ENCODE data around the gene NACC2.
"Not testable (repeated sequence)": the region's sequence is repeated elsewhere in the genome, so short reads cannot be mapped to it uniquely, and the experiment has no call there.

NACC2 gene

DNA sequence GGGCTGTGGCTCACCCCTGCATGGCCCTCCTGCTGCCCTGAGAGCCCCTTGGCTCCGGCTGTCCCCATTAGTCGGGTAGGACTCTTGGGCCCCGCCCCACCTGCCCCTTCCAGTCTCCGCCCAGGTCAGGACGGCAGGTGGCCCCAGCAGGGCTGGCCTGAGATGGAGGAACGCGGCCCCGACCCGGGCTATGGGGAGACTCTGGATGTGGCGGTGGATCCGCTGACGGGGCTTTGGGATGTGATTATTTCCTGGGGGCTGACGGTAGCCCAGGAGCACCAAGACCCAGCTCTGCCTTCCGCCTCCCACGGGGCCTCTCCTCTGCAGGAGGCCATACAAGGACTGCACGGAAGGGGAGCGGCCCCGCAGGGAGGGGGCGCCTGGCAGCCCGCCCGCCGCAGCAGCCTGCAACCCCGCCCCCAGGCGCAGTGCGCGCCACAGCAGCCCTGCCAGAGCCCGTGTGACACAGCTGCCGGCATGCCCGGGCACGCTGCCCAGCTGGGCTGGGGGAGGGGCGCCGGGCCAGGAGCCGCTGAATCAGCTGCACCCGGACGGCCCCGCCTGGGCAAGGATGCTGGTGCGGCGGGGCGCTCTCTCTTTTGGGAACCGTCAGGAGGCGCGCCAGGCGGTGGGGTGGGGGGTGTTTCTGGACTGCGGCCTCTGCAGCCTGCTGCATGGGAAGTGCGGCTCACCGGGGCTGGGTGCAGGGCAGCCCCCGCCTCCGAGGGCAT, 14.4 kb upstream of the NACC2 start:
- peak; percentile 43 for DNase-seq

DNA sequence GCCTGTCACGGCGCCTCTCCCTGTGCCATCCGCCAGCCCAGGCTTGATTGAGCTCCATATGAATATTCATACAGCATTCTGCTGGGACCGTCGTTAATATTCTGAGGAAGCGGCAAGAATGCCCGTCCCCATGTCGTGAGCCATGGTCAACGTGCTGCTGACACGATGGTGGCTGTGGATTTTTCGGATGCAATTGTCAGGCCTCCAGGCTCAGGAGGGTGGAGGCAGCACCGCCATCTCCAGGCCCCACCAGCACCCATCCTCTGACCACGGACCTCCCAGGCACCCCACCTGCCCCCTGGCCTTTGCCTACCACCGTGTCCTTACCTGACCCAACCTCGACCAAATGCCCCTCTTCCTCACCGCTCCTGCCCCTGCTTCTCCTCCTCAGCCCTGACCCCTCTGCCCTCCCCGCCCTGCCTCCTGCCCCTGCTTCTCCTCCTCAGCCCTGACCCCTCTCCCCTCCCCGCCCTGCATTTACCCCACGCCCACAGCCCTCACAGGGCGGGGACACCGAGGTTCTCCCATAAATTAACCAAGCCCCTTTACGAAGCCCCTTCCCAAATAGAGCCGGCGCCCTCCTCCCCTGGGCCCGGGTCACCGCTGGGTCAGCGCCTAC, 13.7 kb upstream of the NACC2 start:
- DNase-seq = no peak

- DNase-seq = peak; percentile 49
Observed at GRCh38 chr9:136107953-136108647, 13.0 kb upstream of the NACC2 start.

GRCh38 chr9:136107155-136107952, 12.3 kb upstream of the NACC2 start:
- DNase-seq = no peak

DNA sequence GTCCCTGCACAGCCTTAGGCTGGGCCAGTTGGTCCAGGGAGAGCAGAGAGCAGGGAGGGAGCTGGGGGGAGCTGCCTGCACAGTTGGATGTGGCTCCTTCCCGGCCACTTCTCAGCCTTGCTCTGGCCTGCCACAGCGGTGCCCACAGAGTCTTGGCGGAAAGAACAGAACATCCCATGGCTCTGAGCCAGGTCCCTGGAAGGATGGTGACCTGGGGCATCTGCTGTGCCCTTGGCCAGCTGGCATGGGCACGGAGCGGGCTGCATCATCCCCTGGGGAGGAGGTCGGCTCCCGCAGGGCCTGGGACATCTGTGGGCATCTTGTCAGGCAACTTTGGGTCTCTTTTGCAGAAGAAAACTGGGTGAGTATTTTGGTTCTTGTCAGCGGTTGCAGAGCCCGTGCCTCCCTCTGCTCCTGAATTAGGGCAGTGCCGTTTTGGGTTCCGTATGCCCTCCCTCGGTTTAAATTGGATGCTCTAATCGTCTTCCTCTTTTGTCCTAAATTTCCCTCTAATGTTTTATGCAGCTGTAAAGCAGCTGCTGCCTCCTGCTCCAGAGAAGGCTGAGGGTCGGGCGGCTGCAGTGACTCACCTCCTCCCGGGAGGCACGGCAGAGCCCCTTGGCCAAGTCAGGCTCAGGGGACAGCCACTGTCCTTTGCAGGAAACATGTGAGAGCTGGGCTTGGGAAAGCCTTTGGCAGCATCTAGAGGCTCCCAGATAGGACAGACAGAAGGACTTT, 10.5 kb upstream of the NACC2 start:
- no peak for DNase-seq

DNA sequence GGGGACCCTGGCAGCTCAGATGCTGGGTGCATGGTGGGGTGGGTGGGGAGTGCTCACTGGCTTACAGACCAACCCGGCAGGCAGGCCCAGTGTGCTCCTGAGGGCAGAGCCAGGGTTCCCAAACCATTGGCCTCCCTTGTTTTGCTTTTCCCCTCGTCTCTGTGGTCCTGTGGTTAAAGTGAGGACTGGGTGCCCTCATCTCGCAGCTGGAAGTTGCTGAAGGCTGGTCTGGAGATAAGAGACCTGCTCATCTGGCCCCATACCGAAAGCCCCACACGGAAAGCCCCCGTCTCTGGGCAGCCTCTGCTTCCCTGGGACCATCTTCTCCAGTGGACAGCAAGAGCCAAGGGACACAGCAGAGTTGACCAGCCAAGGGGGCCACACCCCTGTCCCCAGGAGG, 9.8 kb upstream of the NACC2 start:
- no peak for DNase-seq

- no peak for DNase-seq
Observed at GRCh38 chr9:136104488-136104800, 9.4 kb upstream of the NACC2 start.

- peak; percentile 40 for DNase-seq
Observed at GRCh38 chr9:136103651-136104487, 8.8 kb upstream of the NACC2 start.

DNA sequence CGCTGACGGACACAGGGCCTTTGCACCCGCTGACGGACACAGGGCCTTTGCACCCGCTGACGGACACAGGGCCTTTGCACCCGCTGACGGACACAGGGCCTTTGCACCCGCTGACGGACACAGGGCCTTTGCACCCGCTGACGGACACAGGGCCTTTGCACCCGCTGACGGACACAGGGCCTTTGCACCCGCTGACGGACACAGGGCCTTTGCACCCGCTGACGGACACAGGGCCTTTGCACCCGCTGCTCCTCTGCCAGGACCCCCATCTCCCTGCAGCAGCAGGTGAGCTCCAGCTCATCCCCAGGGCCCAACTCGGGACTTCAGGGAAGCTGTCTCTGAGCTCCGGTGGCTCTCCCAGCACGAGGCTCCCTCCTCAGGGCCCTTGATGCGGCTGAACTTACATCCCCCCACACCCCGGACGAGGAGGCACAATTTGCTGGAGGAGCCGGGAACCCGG, 6.6 kb upstream of the NACC2 start:
- DNase-seq = not testable (repeated sequence)

DNA sequence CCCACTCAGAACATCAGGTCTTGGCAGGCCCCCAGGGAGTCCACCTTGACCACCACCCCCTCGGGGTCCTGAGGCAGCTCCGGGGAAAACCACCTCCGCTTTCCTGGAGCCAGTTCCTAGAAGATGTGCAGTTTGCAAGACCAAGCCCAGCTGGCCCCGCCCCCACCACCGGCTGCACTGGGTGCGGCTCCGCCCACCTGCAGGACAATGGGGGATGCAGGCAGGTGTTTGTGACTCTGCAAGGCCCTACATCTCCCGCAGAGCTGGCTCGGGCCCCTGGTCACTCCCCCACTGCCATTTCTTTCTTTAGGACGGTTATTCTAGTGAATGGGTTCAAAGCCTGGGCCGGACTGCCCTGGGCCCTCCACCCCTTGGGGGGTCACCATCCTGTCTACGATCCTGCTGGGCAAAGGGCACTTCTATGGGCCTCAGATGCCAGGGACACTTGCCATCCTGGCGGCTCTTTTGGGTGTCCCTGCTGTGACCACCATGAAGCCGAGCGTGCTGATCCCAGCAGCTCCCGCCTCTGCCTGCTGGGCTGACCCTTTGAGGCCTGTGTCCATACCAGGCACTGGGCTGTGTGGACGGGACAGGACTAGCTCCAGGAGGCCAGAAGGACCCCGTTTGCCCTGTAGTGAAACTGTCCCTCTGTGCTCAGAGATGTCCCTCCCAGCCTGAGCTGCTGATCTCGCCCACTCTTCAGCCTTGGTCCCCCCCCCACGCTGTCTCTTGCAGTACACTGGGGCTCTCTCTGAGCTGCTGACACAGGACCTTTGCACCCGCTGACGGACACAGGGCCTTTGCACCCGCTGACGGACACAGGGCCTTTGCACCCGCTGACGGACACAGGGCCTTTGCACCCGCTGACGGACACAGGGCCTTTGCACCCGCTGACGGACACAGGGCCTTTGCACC, 5.9 kb upstream of the NACC2 start:
- DNase-seq = peak; percentile 2

DNA sequence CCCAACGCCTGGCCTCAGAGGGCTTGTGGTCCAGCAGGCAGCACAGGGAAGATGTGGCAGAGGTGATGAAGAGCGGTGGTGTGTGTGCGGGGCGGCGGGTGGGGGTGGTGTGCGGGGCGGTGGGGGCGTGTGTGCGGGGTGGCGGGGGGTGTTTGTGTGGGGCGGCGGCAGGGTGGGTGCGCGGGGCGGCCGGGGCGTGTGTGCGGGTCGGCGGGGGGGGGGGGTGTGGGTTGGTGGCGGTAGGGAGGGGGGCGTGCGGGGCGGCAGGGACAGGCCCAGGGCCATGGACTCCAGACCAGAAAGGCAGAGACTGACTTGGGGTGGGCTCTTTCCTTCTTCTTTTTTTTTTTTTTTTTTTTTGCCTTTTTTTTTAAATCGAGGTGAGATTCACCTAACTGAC, 4.5 kb upstream of the NACC2 start:
- DNase-seq = no peak

DNA sequence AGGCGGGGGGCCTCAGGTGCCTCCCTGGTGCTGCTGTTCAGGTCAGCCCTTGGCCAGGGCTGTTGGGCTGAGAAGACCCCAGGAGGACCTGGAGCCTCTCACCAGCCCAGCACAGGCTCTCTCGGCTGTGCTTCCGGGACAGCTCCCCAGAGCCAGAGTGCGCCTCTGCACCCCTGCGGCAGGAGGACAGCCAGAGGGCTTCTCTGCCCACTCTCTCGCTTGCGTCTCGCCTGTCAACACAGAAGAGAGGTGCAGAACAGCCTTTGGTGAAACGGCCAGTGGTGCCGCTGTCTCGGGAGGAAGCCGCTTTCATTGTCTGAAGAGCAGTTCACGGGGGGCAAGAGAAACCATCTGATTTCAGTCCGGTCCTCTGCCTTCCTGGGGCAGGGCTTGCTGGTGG, 3.8 kb upstream of the NACC2 start:
- DNase-seq = no peak

DNA sequence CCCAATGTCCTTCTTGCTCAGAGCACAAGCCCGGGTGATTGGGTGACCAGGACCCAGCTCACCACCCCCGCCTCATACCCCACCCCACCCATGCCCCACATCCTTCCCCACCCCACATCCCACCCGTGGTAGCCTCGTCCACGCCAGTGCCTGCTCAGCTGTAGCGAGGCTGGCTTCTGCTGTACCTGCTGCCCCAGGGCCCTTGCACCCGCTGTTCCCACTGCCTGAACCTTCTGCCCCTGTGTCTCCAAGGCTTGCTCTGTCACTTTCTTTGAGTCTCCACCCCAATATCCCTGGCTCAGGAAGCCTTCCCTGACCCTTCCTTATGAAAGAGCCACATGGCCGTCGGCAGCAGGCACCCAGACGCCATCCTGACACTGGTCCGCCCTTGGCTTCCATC, 3.1 kb upstream of the NACC2 start:
- no peak for DNase-seq

GRCh38 chr9:136096505-136097001, 1.5 kb upstream of the NACC2 start:
- no peak for DNase-seq

- DNase-seq = no peak
Observed at GRCh38 chr9:136093995-136094881, 851 bp downstream of the NACC2 start.

GRCh38 chr9:136093346-136093986, 1.6 kb downstream of the NACC2 start:
- DNase-seq = no peak

DNA sequence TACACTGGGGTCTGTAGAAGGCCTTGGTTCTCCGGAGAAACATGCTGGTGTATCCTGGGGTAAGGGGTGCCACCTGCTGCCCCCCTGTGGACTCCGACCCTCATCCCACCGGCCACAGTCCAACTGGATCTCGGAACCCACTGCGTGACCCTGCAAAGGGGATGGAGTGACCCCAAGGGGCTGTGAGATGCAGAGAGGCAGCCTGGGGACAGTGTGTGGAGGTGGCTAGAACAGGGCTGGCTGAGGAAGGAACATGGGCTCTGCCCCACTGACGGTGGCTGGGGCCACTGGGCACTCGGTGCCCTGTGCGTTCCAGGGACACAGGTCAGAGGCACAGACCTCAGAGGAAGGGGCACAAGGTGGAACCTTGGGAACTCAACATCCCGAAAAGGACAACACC, 2.3 kb downstream of the NACC2 start:
- DNase-seq = no peak

DNA sequence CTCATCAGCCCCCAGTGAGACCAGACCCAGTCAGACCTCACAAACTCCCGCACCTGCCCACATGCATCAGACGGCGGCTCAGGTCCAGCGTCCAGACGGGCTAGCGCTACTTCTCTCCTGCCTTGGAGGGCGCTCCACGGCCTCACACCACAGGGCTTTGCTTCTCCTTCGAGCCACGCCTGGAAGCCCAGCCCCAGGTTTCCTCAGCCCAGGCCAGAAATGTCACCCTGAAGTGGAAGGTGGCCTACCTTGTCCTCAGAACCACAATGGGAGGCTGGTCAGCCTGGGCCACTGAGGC, 2.8 kb downstream of the NACC2 start:
- no peak for DNase-seq
